ENCODE results near the gene TMA16. TPM values are rescaled to one million over a fixed set of nuclear protein-coding genes. Genes with fewer than 3 reads are reported as not detected.
A peak's percentile ranks its signal among the peaks of the same experiment; 100 is the strongest.

Gene TMA16
- total and polyA plus RNA-seq, 2 of the 13 experiments (the other 11 are each of a cell fraction or from before 2014, with no cell fraction given) = 8.1 to 52.5 TPM

DNA sequence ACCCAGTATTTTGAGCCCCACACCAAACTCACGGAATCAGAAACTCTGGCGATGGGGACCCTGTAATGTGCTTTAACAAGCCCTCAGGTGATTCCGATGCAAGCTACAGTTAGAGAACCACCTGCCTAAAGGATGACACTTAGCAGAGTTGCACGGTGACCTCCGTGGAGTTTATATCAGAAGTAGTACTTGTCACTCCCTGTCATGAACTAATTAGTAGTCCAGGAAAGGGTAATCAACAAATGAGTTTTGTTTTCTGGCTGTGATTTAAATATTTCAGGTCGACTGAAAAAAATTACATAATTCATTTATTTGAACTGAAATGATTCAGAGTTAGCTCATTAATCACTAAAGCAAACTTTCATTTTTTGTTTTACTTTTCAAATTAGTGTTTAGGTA lies 56.4 kb downstream of the TMA16 start:
- no peaks in the 10 kb centered on the region for H3K79me2 ChIP-seq (ENCODE audit: insufficient read depth, low read length)
- intact Hi-C loops (cut with micrococcal nuclease; ENCODE audit: unreplicated experiment) (loop anchor here (1.0 kb wide), 2 partner anchors 130 to 461 kb away; no protein-coding TSS in a partner anchor), in situ Hi-C loops (cut with HindIII; ENCODE audit: extremely low pct_ligation_motif_present, low pct_unique_long_range_greater_than_20kb) (loop anchor here (10.0 to 25.0 kb wide), 2 partner anchors 114 to 1186 kb away; no protein-coding TSS in a partner anchor)
- no peak for TF ChIP-seq ZNF543 (CRISPR knock-in tag; IDR thresholded peaks at IDR 0.05)
- no peak for TF ChIP-seq PRDM15 (CRISPR knock-in tag; IDR thresholded peaks at IDR 0.05)
- no peak for TF ChIP-seq ZBTB1 (CRISPR knock-in tag; IDR thresholded peaks at IDR 0.05; ENCODE audit: borderline replicate concordance)
- no peak for TF ChIP-seq ETV5 (CRISPR knock-in tag; IDR thresholded peaks at IDR 0.05; ENCODE audit: borderline replicate concordance)
- no peak for FAIRE-seq
- no peak overlapping the region for H3K9ac ChIP-seq (ENCODE audit: insufficient read depth, low read depth, low read length)
- no peak for ATAC-seq
- DNase-seq (ENCODE audit: low spot score) = no peak
- no peaks in the 10 kb centered on the region for H4K20me1 ChIP-seq (ENCODE audit: insufficient read depth, low read length)
- no peak overlapping the region for H3K4me3 ChIP-seq (replicated peaks in 1 of 3; ENCODE audit: insufficient read depth in 1 of 3, low read depth in 2 of 3, low read length in 3 of 3)
- 0 out of 2 replicates have a peak, but pooled peaks cover 6% of the 10 kb centered on the region for H3K4me1 ChIP-seq (ENCODE audit: insufficient read depth, low read length)
- no peaks in the 10 kb centered on the region for H3K27me3 ChIP-seq (ENCODE audit: control insufficient read depth in 1 of 2, insufficient read depth in 2 of 2, low read length in 2 of 2)
- no peak overlapping the region for H3K27ac ChIP-seq (ENCODE audit: extremely low read length, insufficient read depth, low read length)
- WGBS (ENCODE audit: low lambda C conversion rate) = 50% methylated on average over 6 of the region's 6 CpGs
- no TSS peak for BruUV-seq (replicated peaks)
- H3K36me3 ChIP-seq (replicated peaks in 1 of 2; ENCODE audit: control insufficient read depth in 1 of 2, insufficient read depth in 2 of 2, low read length in 2 of 2) = no peaks in the 10 kb centered on the region; a peak in 1 of 5 replicates
- POLR2A ChIA-PET = no interaction called here
- no peak overlapping the region for H2AFZ ChIP-seq (ENCODE audit: low read length)
- peak overlapping the region; percentile 33; the same call in 1 of the 2 replicates for H3K4me2 ChIP-seq (ENCODE audit: low read depth, low read length)
- no peaks in the 10 kb centered on the region for H3K9me3 ChIP-seq (ENCODE audit: low read length)
- CTCF ChIA-PET (ENCODE audit: low intra/inter-chr PET ratio, low total read pairs) = interaction anchor here (1.7 kb wide), 1 partner anchor 130 kb away, joined by 4 read pairs; no protein-coding TSS in a partner anchor

Measured in HepG2 (cell line).